Panc1 (cell line): ENCODE measurements around the gene TBC1D10A.

Source experiments
- POLR2AphosphoS5 ChIP-seq: IDR thresholded peaks from 2 replicates; pipeline ENCODE4 v1.6.1; 2012; ENCODE audit warnings: mild to moderate bottlenecking, low read depth, low read length, moderate library complexity
- SIN3A ChIP-seq: IDR thresholded peaks from 2 replicates; pipeline ENCODE4 v1.6.1; 2012; ENCODE audit warnings: low read depth, mild to moderate bottlenecking, low read length, moderate library complexity, borderline replicate concordance; ENCODE audit not compliant: insufficient read depth
- TF ChIP-seq, protein P1 (sequence below): fragments of 450-650 bp; IDR thresholded peaks from 2 replicates; pipeline ENCODE4 v1.5.1; 2017; ENCODE audit warnings: mild to moderate bottlenecking

GRCh38 chr22:30253205-30253852 lies 73.4 kb downstream of the TBC1D10A start:
- TF ChIP-seq, protein P1, sequence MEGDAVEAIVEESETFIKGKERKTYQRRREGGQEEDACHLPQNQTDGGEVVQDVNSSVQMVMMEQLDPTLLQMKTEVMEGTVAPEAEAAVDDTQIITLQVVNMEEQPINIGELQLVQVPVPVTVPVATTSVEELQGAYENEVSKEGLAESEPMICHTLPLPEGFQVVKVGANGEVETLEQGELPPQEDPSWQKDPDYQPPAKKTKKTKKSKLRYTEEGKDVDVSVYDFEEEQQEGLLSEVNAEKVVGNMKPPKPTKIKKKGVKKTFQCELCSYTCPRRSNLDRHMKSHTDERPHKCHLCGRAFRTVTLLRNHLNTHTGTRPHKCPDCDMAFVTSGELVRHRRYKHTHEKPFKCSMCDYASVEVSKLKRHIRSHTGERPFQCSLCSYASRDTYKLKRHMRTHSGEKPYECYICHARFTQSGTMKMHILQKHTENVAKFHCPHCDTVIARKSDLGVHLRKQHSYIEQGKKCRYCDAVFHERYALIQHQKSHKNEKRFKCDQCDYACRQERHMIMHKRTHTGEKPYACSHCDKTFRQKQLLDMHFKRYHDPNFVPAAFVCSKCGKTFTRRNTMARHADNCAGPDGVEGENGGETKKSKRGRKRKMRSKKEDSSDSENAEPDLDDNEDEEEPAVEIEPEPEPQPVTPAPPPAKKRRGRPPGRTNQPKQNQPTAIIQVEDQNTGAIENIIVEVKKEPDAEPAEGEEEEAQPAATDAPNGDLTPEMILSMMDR = no peak
- TF ChIP-seq POLR2AphosphoS5 (no peak), SIN3A (no peak)
